Panc1 (cell line): ENCODE measurements around the gene PDLIM4.

Experiments used
- CTCF ChIP-seq: fragments of 450-650 bp; IDR thresholded peaks from 2 replicates; pipeline ENCODE4 v1.5.1; 2017; ENCODE audit warnings: mild to moderate bottlenecking
- POLR2AphosphoS5 ChIP-seq: IDR thresholded peaks from 2 replicates; pipeline ENCODE4 v1.6.1; 2012; ENCODE audit warnings: mild to moderate bottlenecking, low read depth, low read length, moderate library complexity
- REST ChIP-seq, 2 experiments: IDR thresholded peaks; 2 replicates each; pipeline ENCODE4 v1.6.1; 2011 to 2012; ENCODE audit warnings: low read depth in 2 of 2, control low read depth in 1 of 2, low read length in 1 of 2, mild to moderate bottlenecking in 1 of 2, moderate library complexity in 1 of 2; ENCODE audit not compliant: insufficient read depth in 1 of 2
- SIN3A ChIP-seq: IDR thresholded peaks from 2 replicates; pipeline ENCODE4 v1.6.1; 2012; ENCODE audit warnings: low read depth, mild to moderate bottlenecking, low read length, moderate library complexity, borderline replicate concordance; ENCODE audit not compliant: insufficient read depth
- TCF7L2 ChIP-seq: IDR thresholded peaks from 2 replicates; pipeline ENCODE4 v1.6.1; 2011; ENCODE audit warnings: mild to moderate bottlenecking, low read depth, low read length, inconsistent platforms

GRCh38 chr5:132302413-132302812 lies 44.9 kb downstream of the PDLIM4 start:
- TF ChIP-seq CTCF: no peak
- no peak for TF ChIP-seq TCF7L2
- no peak for TF ChIP-seq POLR2AphosphoS5
- TF ChIP-seq SIN3A: no peak
- TF ChIP-seq REST (IDR thresholded peaks at IDR 0.05; ENCODE audit: insufficient read depth in 1 of 2, low read depth in 2 of 2, low read length in 1 of 2): no peak
